ENCODE results near the gene METAP1. TPM values are rescaled to one million over a fixed set of nuclear protein-coding genes. Genes with fewer than 3 reads are reported as not detected.

METAP1 gene
- total RNA-seq, 1 donor = 52.8 TPM

GRCh38 chr4:99027304-99027703 lies 31.8 kb downstream of the METAP1 start:
- Histone ChIP-seq H3K9me3 (ENCODE audit: low read depth, low read length) (no peaks in the 10 kb centered on the region), H3K27me3 (ENCODE audit: insufficient read depth, low read length) (no peaks in the 10 kb centered on the region), H2AFZ (ENCODE audit: low read length) (no peak overlapping the region), H3K4me2 (ENCODE audit: insufficient read depth, low read length) (no peak overlapping the region), H3K27ac (ENCODE audit: low read depth, low read length) (no peak overlapping the region), H4K20me1 (ENCODE audit: insufficient read depth, low read length) (peaks cover 6% of the 10 kb centered on the region), H3K4me3 (ENCODE audit: insufficient read depth, low read length) (no peak overlapping the region), H3K36me3 (ENCODE audit: insufficient read depth, low read length) (no peaks in the 10 kb centered on the region), H3K79me2 (ENCODE audit: insufficient read depth, low read length) (peaks cover 80% of the 10 kb centered on the region), H3K4me1 (ENCODE audit: insufficient read depth, low read length) (peaks cover 5% of the 10 kb centered on the region)
- TF ChIP-seq CTCF (IDR thresholded peaks at IDR 0.05; ENCODE audit: extremely low read depth, low read depth, low read length) = no peak
- no peak for DNase-seq (ENCODE audit: insufficient read length, low spot score, missing footprints)

GRCh38 chr4:99028187-99028586 lies 32.7 kb downstream of the METAP1 start:
- H3K4me3 ChIP-seq (ENCODE audit: insufficient read depth, low read length) = no peak overlapping the region
- no peak overlapping the region for H2AFZ ChIP-seq (ENCODE audit: low read length)
- no peaks in the 10 kb centered on the region for H4K20me1 ChIP-seq (ENCODE audit: insufficient read depth, low read length)
- no peak overlapping the region for H3K27ac ChIP-seq (ENCODE audit: low read depth, low read length)
- no peaks in the 10 kb centered on the region for H3K9me3 ChIP-seq (ENCODE audit: low read depth, low read length)
- H3K4me1 ChIP-seq (ENCODE audit: insufficient read depth, low read length) = peaks cover 5% of the 10 kb centered on the region
- peaks cover 79% of the 10 kb centered on the region for H3K79me2 ChIP-seq (ENCODE audit: insufficient read depth, low read length)
- no peaks in the 10 kb centered on the region for H3K27me3 ChIP-seq (ENCODE audit: insufficient read depth, low read length)
- no peaks in the 10 kb centered on the region for H3K36me3 ChIP-seq (ENCODE audit: insufficient read depth, low read length)
- no peak overlapping the region for H3K4me2 ChIP-seq (ENCODE audit: insufficient read depth, low read length)
- no peak for TF ChIP-seq CTCF (IDR thresholded peaks at IDR 0.05; ENCODE audit: extremely low read depth, low read depth, low read length)
- DNase-seq (ENCODE audit: insufficient read length, low spot score, missing footprints) = no peak

GRCh38 chr4:99029018-99029735 lies 33.7 kb downstream of the METAP1 start:
- Histone ChIP-seq H3K27me3 (ENCODE audit: insufficient read depth, low read length) (no peaks in the 10 kb centered on the region), H4K20me1 (ENCODE audit: insufficient read depth, low read length) (no peaks in the 10 kb centered on the region), H3K36me3 (ENCODE audit: insufficient read depth, low read length) (peaks cover 1% of the 10 kb centered on the region), H3K4me3 (ENCODE audit: insufficient read depth, low read length) (no peak overlapping the region), H3K4me2 (ENCODE audit: insufficient read depth, low read length) (no peak overlapping the region), H3K9me3 (ENCODE audit: low read depth, low read length) (no peaks in the 10 kb centered on the region), H3K79me2 (ENCODE audit: insufficient read depth, low read length) (peaks cover 73% of the 10 kb centered on the region), H3K4me1 (ENCODE audit: insufficient read depth, low read length) (peaks cover 7% of the 10 kb centered on the region), H3K27ac (ENCODE audit: low read depth, low read length) (no peak overlapping the region), H2AFZ (ENCODE audit: low read length) (no peak overlapping the region)
- DNase-seq (ENCODE audit: insufficient read length, low spot score, missing footprints) = peak; percentile 5
- TF ChIP-seq CTCF (IDR thresholded peaks at IDR 0.05; ENCODE audit: extremely low read depth, low read depth, low read length) = no peak

GRCh38 chr4:99029852-99030251 lies 34.3 kb downstream of the METAP1 start:
- Histone ChIP-seq H4K20me1 (ENCODE audit: insufficient read depth, low read length) (no peaks in the 10 kb centered on the region), H3K9me3 (ENCODE audit: low read depth, low read length) (no peaks in the 10 kb centered on the region), H3K4me3 (ENCODE audit: insufficient read depth, low read length) (no peak overlapping the region), H3K4me2 (ENCODE audit: insufficient read depth, low read length) (no peak overlapping the region), H3K79me2 (ENCODE audit: insufficient read depth, low read length) (peaks cover 70% of the 10 kb centered on the region), H2AFZ (ENCODE audit: low read length) (no peak overlapping the region), H3K4me1 (ENCODE audit: insufficient read depth, low read length) (peaks cover 8% of the 10 kb centered on the region), H3K36me3 (ENCODE audit: insufficient read depth, low read length) (peaks cover 5% of the 10 kb centered on the region), H3K27me3 (ENCODE audit: insufficient read depth, low read length) (no peaks in the 10 kb centered on the region), H3K27ac (ENCODE audit: low read depth, low read length) (no peak overlapping the region)
- DNase-seq (ENCODE audit: insufficient read length, low spot score, missing footprints) = no peak
- TF ChIP-seq CTCF (IDR thresholded peaks at IDR 0.05; ENCODE audit: extremely low read depth, low read depth, low read length) = no peak
